H9 (cell line): ENCODE data around the gene SNED1. TPM values are rescaled to one million over a fixed set of nuclear protein-coding genes. Genes with fewer than 3 reads are reported as not detected.

ENCODE experiments used
- DNase-seq: peaks from one replicate; pipeline ENCODE4 v3.0.0-alpha.2; 2017
- H2AFZ ChIP-seq: one replicate; pipeline ENCODE4 v1.6.1; 2013; ENCODE audit warnings: mild to moderate bottlenecking, low read length, control low read depth, moderate library complexity
- H2AK5ac ChIP-seq: 2 replicates; pipeline ENCODE4 v1.6.1; 2013; ENCODE audit warnings: low read length, control low read depth, mixed read lengths; ENCODE audit not compliant: insufficient read length
- H2BK120ac ChIP-seq: one replicate; pipeline ENCODE4 v1.6.1; 2013; ENCODE audit warnings: low read depth, mild to moderate bottlenecking, low read length, control low read depth, inconsistent platforms; ENCODE audit not compliant: poor library complexity, severe bottlenecking
- H2BK12ac ChIP-seq: 2 replicates; pipeline ENCODE4 v1.6.1; 2013; ENCODE audit warnings: low read length, control low read depth, mixed read lengths, low read depth; ENCODE audit not compliant: insufficient read length
- H2BK15ac ChIP-seq: 2 replicates; pipeline ENCODE4 v1.6.1; 2013; ENCODE audit warnings: low read depth, low read length, control low read depth
- H2BK20ac ChIP-seq: one replicate; pipeline ENCODE4 v1.6.1; 2013; ENCODE audit warnings: low read depth, mild to moderate bottlenecking, low read length, control low read depth, inconsistent platforms; ENCODE audit not compliant: poor library complexity, severe bottlenecking
- H2BK5ac ChIP-seq: 2 replicates; pipeline ENCODE4 v1.6.1; 2013; ENCODE audit warnings: low read length, control low read depth, mixed read lengths; ENCODE audit not compliant: insufficient read length
- H3K14ac ChIP-seq: 2 replicates; pipeline ENCODE4 v1.6.1; 2013; ENCODE audit warnings: low read length, control low read depth; ENCODE audit not compliant: insufficient read depth
- H3K18ac ChIP-seq: 2 replicates; pipeline ENCODE4 v1.6.1; 2013; ENCODE audit warnings: low read depth, mild to moderate bottlenecking, mixed read lengths, low read length, control low read depth; ENCODE audit not compliant: insufficient read length
- H3K23ac ChIP-seq: 2 replicates; pipeline ENCODE4 v1.6.1; 2013; ENCODE audit warnings: low read length, control low read depth, mixed read lengths, low read depth; ENCODE audit not compliant: insufficient read length
- H3K23me2 ChIP-seq: 2 replicates; pipeline ENCODE4 v1.6.1; 2013; ENCODE audit warnings: low read depth, mild to moderate bottlenecking, mixed read lengths, low read length, control low read depth; ENCODE audit not compliant: insufficient read length, poor library complexity, severe bottlenecking
- H3K27ac ChIP-seq: 2 replicates; pipeline ENCODE4 v1.5.1; 2013; ENCODE audit warnings: low read length, control low read depth, mixed read lengths, low read depth; ENCODE audit not compliant: insufficient read length
- H3K27me3 ChIP-seq: 2 replicates; pipeline ENCODE4 v1.6.1; 2013; ENCODE audit warnings: low read length, control low read depth, inconsistent platforms; ENCODE audit not compliant: insufficient read depth
- H3K4ac ChIP-seq: 2 replicates; pipeline ENCODE4 v1.6.1; 2013; ENCODE audit warnings: low read depth, mild to moderate bottlenecking, control low read depth, inconsistent platforms, low read length, moderate library complexity
- H3K4me1 ChIP-seq: 2 replicates; pipeline ENCODE4 v1.6.1; 2013; ENCODE audit warnings: low read length, control low read depth, inconsistent platforms; ENCODE audit not compliant: insufficient read depth
- H3K4me2 ChIP-seq: 2 replicates; pipeline ENCODE4 v1.6.1; 2013; ENCODE audit warnings: low read length, control low read depth, mixed read lengths; ENCODE audit not compliant: insufficient read length, insufficient read depth
- H3K56ac ChIP-seq: 2 replicates; pipeline ENCODE4 v1.6.1; 2013; ENCODE audit warnings: low read depth, mild to moderate bottlenecking, mixed read lengths, low read length, control low read depth; ENCODE audit not compliant: insufficient read length
- H3K79me1 ChIP-seq: 2 replicates; pipeline ENCODE4 v1.6.1; 2013; ENCODE audit warnings: low read depth, mild to moderate bottlenecking, moderate library complexity, low read length, control low read depth, inconsistent platforms; ENCODE audit not compliant: insufficient read depth, poor library complexity, severe bottlenecking
- H3K79me2 ChIP-seq: 2 replicates; pipeline ENCODE4 v1.6.1; 2013; ENCODE audit warnings: low read length, control low read depth, inconsistent platforms; ENCODE audit not compliant: insufficient read depth
- H3K9ac ChIP-seq: 2 replicates; pipeline ENCODE4 v1.6.1; 2013; ENCODE audit warnings: low read length, control low read depth, mixed read lengths; ENCODE audit not compliant: insufficient read length; ENCODE audit errors: extremely low read depth
- H3K9me3 ChIP-seq: one replicate; pipeline ENCODE4 v1.6.1; 2013; ENCODE audit warnings: low read depth, low read length, inconsistent platforms; ENCODE audit not compliant: control insufficient read depth
- H3T11ph ChIP-seq: one replicate; pipeline ENCODE4 v1.6.1; 2013; ENCODE audit warnings: mild to moderate bottlenecking, low read length, control low read depth, inconsistent platforms
- H4K20me1 ChIP-seq: one replicate; pipeline ENCODE4 v1.6.1; 2013; ENCODE audit not compliant: control insufficient read depth, insufficient read length, insufficient read depth
- H4K5ac ChIP-seq: 2 replicates; pipeline ENCODE4 v1.6.1; 2013; ENCODE audit warnings: low read depth, mild to moderate bottlenecking, mixed read lengths, low read length, control low read depth; ENCODE audit not compliant: insufficient read length
- H4K8ac ChIP-seq: replicated peaks from 2 replicates; pipeline ENCODE4 v1.6.1; 2013; ENCODE audit warnings: low read length, control low read depth, mixed read lengths, low read depth; ENCODE audit not compliant: insufficient read length
- H4K91ac ChIP-seq: 2 replicates; pipeline ENCODE4 v1.6.1; 2013; ENCODE audit warnings: low read depth, mild to moderate bottlenecking, moderate library complexity, mixed read lengths, low read length, control low read depth; ENCODE audit not compliant: insufficient read length
- H3K27ac Mint-ChIP-seq, 3 experiments: 2 replicates in 2 of 3; 3 replicates in 1 of 3; pipeline ENCODE4 v1.8.0; 2020 to 2021; ENCODE audit warnings: mixed read lengths in 3 of 3, mild to moderate bottlenecking in 1 of 3, moderate library complexity in 1 of 3
- H3K27me3 Mint-ChIP-seq: 2 replicates; pipeline ENCODE4 v1.8.0; 2021; ENCODE audit warnings: low read depth, mild to moderate bottlenecking, moderate library complexity, mixed read lengths
- H3K36me3 Mint-ChIP-seq, 3 experiments: 2 replicates in 2 of 3; 3 replicates in 1 of 3; pipeline ENCODE4 v1.8.0; 2020 to 2021; ENCODE audit warnings: low read depth in 3 of 3, mixed read lengths in 3 of 3; ENCODE audit not compliant: insufficient read depth in 1 of 3
- H3K4me1 Mint-ChIP-seq, 2 experiments: 2 replicates each; pipeline ENCODE4 v1.8.0; 2020; ENCODE audit warnings: mixed read lengths in 2 of 2
- H3K4me3 Mint-ChIP-seq, 2 experiments: 2 replicates in 1 of 2; 3 replicates in 1 of 2; pipeline ENCODE4 v1.8.0; 2020 to 2021; ENCODE audit warnings: mild to moderate bottlenecking in 2 of 2, mixed read lengths in 2 of 2, moderate library complexity in 1 of 2
- H3K9me3 Mint-ChIP-seq, 2 experiments: 2 replicates in 1 of 2; 3 replicates in 1 of 2; pipeline ENCODE4 v1.8.0; 2020; ENCODE audit warnings: mild to moderate bottlenecking in 2 of 2, mixed read lengths in 2 of 2, moderate library complexity in 1 of 2
- WGBS: extraction: QIAGEN DNeasy Blood & Tissue Kit; methylation state at CpG from one replicate; pipeline ENCODE4 v1.1.7; 2013; ENCODE audit warnings: missing lambda C conversion rate, low lambda C conversion rate, mixed read lengths; ENCODE audit not compliant: insufficient read length; ENCODE audit errors: extremely low coverage; 5-methylcytosine and 5-hydroxymethylcytosine counted together
- total RNA-seq: library from RNA; stranded (reverse); gene quantifications from 2 replicates; pipeline ENCODE4 v1.2.1, GENCODE V29; 2021
- TF ChIP-seq, protein P1 (sequence below): fragments of 200-600 bp; sonication (generic); conservative IDR thresholded peaks from 3 replicates; pipeline ENCODE4 v1.8.0; 2021; ENCODE audit warnings: antibody characterized with exemption, mild to moderate bottlenecking

SNED1 gene
- total RNA-seq, 1 experiment from 2014 or later, result 2.5 TPM

DNA sequence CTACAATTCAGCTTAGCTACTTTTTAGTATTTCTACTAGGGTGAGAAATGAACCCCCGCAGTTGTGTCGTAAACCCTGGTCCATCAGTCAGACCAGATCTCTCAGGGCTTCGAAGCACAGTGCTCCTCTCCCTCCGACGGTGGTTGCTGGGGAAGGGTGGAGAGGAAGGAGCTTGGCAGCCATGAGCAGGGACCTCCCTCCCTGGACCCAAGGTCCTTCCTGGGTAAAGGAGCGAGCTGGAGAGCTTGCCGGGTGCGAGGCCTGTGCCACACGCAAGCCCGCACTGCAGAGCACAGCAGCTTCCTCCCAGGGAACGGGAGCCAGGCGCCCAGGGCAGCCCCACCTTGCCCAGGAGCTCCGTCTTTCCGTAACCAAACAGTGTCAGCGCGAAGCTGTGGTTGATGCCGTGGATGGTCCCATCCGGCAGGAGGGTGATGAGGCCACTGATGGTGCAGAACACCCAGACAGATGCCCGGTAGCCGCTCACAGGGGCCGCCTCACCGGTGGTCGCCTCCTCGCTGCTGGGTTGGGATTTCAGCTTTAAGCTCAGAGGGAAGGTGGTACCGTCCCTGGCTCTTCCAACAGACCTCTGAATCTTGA lies 138.3 kb downstream of the SNED1 start:
- Histone ChIP-seq H3K23me2 (no peaks in the 10 kb centered on the region), H3K18ac (no peak overlapping the region), H3K9me3 (no peaks in the 10 kb centered on the region), H3K27ac (no peak overlapping the region), H3K9ac (no peak overlapping the region), H2BK12ac (no peak overlapping the region), H3K79me1 (no peaks in the 10 kb centered on the region), H3K27me3 (no peaks in the 10 kb centered on the region), H3K79me2 (no peaks in the 10 kb centered on the region), H3K4ac (no peak overlapping the region), H3K23ac (no peak overlapping the region), H2BK20ac (no peak overlapping the region), H2BK15ac (no peak overlapping the region), H4K5ac (no peak overlapping the region), H2AFZ (no peak overlapping the region), H4K20me1 (no peaks in the 10 kb centered on the region), H3T11ph (no peak overlapping the region), H2AK5ac (no peak overlapping the region), H2BK120ac (no peak overlapping the region), H3K56ac (no peak overlapping the region), H4K91ac (no peak overlapping the region), H2BK5ac (no peak overlapping the region), H3K4me1 (no peaks in the 10 kb centered on the region), H3K4me2 (no peak overlapping the region), H3K14ac (no peak overlapping the region), H4K8ac (no peak overlapping the region)
- Mint-ChIP-seq H3K9me3 (no peaks in the 10 kb centered on the region), H3K27me3 (no peaks in the 10 kb centered on the region), H3K4me1 (no peaks in the 10 kb centered on the region), H3K27ac (no peak overlapping the region), H3K36me3 (peaks cover 28 to 78% (median 63%) of the 10 kb centered on the region in 3 experiments), H3K4me3 (no peak overlapping the region)
- no peak for DNase-seq
- TF ChIP-seq, protein P1, sequence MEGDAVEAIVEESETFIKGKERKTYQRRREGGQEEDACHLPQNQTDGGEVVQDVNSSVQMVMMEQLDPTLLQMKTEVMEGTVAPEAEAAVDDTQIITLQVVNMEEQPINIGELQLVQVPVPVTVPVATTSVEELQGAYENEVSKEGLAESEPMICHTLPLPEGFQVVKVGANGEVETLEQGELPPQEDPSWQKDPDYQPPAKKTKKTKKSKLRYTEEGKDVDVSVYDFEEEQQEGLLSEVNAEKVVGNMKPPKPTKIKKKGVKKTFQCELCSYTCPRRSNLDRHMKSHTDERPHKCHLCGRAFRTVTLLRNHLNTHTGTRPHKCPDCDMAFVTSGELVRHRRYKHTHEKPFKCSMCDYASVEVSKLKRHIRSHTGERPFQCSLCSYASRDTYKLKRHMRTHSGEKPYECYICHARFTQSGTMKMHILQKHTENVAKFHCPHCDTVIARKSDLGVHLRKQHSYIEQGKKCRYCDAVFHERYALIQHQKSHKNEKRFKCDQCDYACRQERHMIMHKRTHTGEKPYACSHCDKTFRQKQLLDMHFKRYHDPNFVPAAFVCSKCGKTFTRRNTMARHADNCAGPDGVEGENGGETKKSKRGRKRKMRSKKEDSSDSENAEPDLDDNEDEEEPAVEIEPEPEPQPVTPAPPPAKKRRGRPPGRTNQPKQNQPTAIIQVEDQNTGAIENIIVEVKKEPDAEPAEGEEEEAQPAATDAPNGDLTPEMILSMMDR, result no peak
- no CpG with 5 or more reads among the region's 25 CpGs for WGBS
